Left ventricle myocardium superior (tissue), 1 donor: ENCODE data around the gene SPATS2. TPM values are rescaled to one million over a fixed set of nuclear protein-coding genes. Genes with fewer than 3 reads are reported as not detected.
"Not testable (repeated sequence)": the region's sequence is repeated elsewhere in the genome, so short reads cannot be mapped to it uniquely, and the experiment has no call there.

Experiments
- ATAC-seq: fragments of 200-7000 bp; cut with Tn5 transposase; one replicate; pipeline ENCODE4 v1.9.1; 2020; ENCODE audit warnings: mild to moderate bottlenecking, moderate library complexity
- DNase-seq: peaks from one replicate; pipeline ENCODE4 v3.0.0-alpha.2; 2020
- intact Hi-C: fragments of 100-400 bp; cut with micrococcal nuclease; formaldehyde crosslinking; loops from one replicate; pipeline ENCODE4 v1.11.0; 2022
- total RNA-seq: library from RNA; stranded (reverse); fragmentation: NEBNext Ultra II Directional; extraction: Animal tissue kit (Norgen Biotek cat#: 25700); gene quantifications from one replicate; pipeline ENCODE4 v1.2.1, GENCODE V29; 2021
- donor health status: DM: no; HTN: yes; CAD: no; lungs with severe emphysema.

The SPATS2 gene
- total RNA-seq, 1 donor from 2014 or later = 5.7 TPM

- no peak for DNase-seq
- intact Hi-C loops = no loop called here
- ATAC-seq = no peak
These were observed 129.4 kb downstream of the SPATS2 start for GRCh38 chr12:49496417-49497360.

- intact Hi-C loops = no loop called here
- DNase-seq (no peak), ATAC-seq (no peak)
These were observed 134.6 kb downstream of the SPATS2 start for GRCh38 chr12:49501895-49502294.

- DNase-seq (no peak), ATAC-seq (no peak)
- intact Hi-C loops = no loop called here
These were observed 135.3 kb downstream of the SPATS2 start for GRCh38 chr12:49502590-49502989.

- intact Hi-C loops = no loop called here
- DNase-seq = no peak
- ATAC-seq = no peak
These were observed 136.5 kb downstream of the SPATS2 start for GRCh38 chr12:49503674-49504180.

- intact Hi-C loops = no loop called here
- DNase-seq = no peak
- ATAC-seq = no peak
These were observed 138.4 kb downstream of the SPATS2 start for GRCh38 chr12:49505672-49506071.

- no peak for ATAC-seq
- no peak for DNase-seq
- intact Hi-C loops = no loop called here
These were observed 139.9 kb downstream of the SPATS2 start for GRCh38 chr12:49507139-49507538.

- not testable (repeated sequence) for DNase-seq, ATAC-seq
- intact Hi-C loops = loop anchor here (1.0 kb wide), 1 partner anchor 153 kb away; no protein-coding TSS in a partner anchor
These were observed 142.4 kb downstream of the SPATS2 start for GRCh38 chr12:49509681-49510080.

GRCh38 chr12:49511410-49511809 lies 144.1 kb downstream of the SPATS2 start:
- DNase-seq (no peak), ATAC-seq (no peak)
- intact Hi-C loops = no loop called here

GRCh38 chr12:49512546-49512945 lies 145.3 kb downstream of the SPATS2 start:
- DNase-seq (no peak), ATAC-seq (no peak)
- intact Hi-C loops = no loop called here

GRCh38 chr12:49515266-49515665 lies 148.0 kb downstream of the SPATS2 start:
- no peak for DNase-seq
- intact Hi-C loops = loop anchor here (2.0 kb wide), 1 partner anchor 156 kb away; no protein-coding TSS in a partner anchor
- ATAC-seq = no peak

GRCh38 chr12:49518914-49519573 lies 151.8 kb downstream of the SPATS2 start:
- intact Hi-C loops = no loop called here
- ATAC-seq (no peak), DNase-seq (no peak)

GRCh38 chr12:49519574-49519936 lies 152.3 kb downstream of the SPATS2 start:
- ATAC-seq = no peak
- DNase-seq = no peak
- intact Hi-C loops = no loop called here

- DNase-seq = no peak
- ATAC-seq = no peak
- intact Hi-C loops = no loop called here
These were observed 154.1 kb downstream of the SPATS2 start for GRCh38 chr12:49521389-49521788.

GRCh38 chr12:49524660-49525324 lies 157.5 kb downstream of the SPATS2 start:
- intact Hi-C loops = no loop called here
- ATAC-seq (peak; percentile 95), DNase-seq (no peak)

- DNase-seq = no peak
- intact Hi-C loops = no loop called here
- no peak for ATAC-seq
These were observed 158.7 kb downstream of the SPATS2 start for GRCh38 chr12:49525942-49526341.

- no peak for DNase-seq
- intact Hi-C loops = no loop called here
- no peak for ATAC-seq
These were observed 160.3 kb downstream of the SPATS2 start for GRCh38 chr12:49527361-49528130.

- ATAC-seq = no peak
- intact Hi-C loops = no loop called here
- no peak for DNase-seq
These were observed 162.2 kb downstream of the SPATS2 start for GRCh38 chr12:49529414-49529813.

GRCh38 chr12:49531745-49532144 lies 164.5 kb downstream of the SPATS2 start:
- intact Hi-C loops = no loop called here
- DNase-seq = no peak
- ATAC-seq = no peak

- intact Hi-C loops = no loop called here
- DNase-seq (no peak), ATAC-seq (no peak)
These were observed 166.1 kb downstream of the SPATS2 start for GRCh38 chr12:49533331-49533730.
